SIG-M5 treated with dmso at 0.1 percent for 504 hours (cell line): ENCODE data around the gene ARHGAP15.

ENCODE experiments used
- DNase-seq: peaks from one replicate; lab custom pipeline; 2025; ENCODE audit not compliant: unreplicated experiment; lab: John Stamatoyannopoulos, UW

ARHGAP15 gene

DNA sequence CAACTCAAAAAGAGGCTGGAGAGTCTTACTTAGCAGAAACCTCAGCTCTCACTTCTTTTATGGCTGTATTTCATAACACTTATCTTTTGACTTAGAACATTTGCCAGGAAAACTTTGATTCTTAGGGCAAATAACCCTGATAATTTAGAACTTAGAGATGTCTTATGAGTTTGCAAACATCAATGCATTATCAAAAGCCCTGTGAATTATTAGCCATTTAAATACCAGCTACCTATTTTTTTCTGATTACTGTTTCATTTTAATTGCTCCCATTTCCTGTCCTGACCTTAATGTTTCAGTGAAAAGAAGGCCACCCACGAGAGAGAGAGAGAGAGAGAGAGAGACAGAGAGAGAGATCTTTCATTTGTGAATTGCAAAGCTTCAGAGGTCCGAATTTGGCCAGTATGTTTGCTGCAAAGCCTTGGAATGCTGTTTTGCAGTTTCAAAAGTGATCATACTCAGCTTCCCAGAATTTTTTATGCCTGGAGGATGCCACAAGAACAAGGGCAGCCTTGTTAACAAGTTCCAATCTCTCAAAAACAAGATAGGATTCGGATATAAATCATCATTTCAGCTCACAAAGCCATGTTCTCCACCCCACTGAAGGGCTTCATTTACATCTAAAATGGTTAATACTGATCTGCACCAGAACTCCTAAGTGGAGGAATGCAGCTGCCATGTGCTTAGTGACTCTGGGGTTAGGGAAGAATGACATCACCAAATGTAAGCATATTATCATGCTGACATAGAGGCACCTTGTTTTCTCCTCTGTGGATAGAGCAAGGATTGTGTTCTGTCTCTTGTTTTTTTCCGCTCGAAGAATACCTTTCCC, 478.2 kb downstream of the ARHGAP15 start:
- DNase-seq = no peak

GRCh38 chr2:143608063-143608423, 478.8 kb downstream of the ARHGAP15 start:
- no peak for DNase-seq

DNA sequence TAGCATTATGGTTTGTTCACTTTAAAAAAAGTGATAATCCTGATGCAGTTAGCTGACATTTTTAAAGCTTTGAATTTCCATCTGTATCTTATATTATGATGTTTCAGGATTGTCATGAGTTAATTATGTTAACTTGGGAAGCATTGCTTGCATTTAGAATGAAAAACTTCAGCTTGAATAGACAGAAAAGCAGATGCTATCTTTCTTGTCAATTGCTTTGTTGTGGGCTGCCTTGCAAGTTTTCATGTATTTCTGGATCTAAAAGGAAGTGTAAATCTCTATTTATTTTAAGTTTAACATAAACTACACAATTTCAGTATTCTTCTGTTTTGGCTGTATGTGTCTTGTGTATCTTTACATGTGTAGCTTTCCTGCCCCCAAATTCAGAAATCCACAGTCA, 479.5 kb downstream of the ARHGAP15 start:
- DNase-seq = no peak

GRCh38 chr2:143611336-143611735, 482.1 kb downstream of the ARHGAP15 start:
- DNase-seq = no peak

GRCh38 chr2:143615562-143615961, 486.3 kb downstream of the ARHGAP15 start:
- DNase-seq = no peak

- DNase-seq = no peak
These were observed 487.2 kb downstream of the ARHGAP15 start for GRCh38 chr2:143616452-143616851.

GRCh38 chr2:143617803-143618415, 488.7 kb downstream of the ARHGAP15 start:
- no peak for DNase-seq

- DNase-seq = no peak
These were observed 492.9 kb downstream of the ARHGAP15 start for GRCh38 chr2:143622106-143622505.

- no peak for DNase-seq
These were observed 494.2 kb downstream of the ARHGAP15 start for GRCh38 chr2:143623231-143623908.

DNA sequence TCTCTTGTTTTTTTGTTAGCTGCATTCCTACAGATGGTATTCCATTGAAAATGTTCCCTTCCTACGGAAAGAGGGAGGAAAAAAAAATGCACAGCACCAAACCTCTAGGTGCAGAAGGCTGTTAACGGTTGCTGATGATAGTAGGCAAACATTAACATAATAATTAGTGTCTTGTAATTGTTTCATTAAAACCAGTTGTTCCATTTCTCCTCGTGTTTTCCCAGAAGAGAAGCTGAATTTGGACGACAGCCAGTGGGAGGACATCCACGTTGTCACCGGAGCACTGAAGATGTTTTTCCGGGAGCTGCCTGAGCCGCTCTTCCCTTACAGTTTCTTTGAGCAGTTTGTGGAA, 494.7 kb downstream of the ARHGAP15 start:
- DNase-seq = no peak

- no peak for DNase-seq
These were observed 500.1 kb downstream of the ARHGAP15 start for GRCh38 chr2:143629340-143629739.

DNA sequence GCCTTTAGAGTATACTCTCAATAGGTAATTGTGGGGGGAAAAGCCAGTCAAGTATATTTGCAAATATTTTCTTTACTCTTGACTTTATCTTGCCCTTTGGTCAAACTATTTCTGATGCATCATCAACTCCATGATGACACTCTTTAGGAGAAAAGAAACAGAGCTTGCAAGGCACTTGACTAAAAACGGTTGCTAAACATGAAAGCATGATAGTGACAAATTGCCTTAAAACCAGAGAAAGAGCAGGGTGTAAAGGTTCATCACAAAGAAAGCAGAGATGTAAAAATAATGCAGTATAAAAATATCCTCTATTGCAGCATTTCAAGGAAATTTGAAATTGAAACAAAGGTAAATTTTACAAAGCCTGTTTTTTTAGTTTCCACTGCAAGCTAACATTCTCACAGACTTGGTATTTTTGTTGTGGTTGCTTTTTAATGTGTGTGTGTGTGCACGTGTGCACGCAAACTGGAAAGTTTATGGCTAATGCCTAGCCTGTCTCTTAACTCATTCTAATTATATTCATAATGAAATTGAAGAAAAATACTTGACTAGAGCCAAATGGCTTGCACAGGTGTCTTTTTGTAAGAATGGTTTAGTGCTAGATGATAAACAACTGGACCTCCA, 503.6 kb downstream of the ARHGAP15 start:
- DNase-seq = no peak

DNA sequence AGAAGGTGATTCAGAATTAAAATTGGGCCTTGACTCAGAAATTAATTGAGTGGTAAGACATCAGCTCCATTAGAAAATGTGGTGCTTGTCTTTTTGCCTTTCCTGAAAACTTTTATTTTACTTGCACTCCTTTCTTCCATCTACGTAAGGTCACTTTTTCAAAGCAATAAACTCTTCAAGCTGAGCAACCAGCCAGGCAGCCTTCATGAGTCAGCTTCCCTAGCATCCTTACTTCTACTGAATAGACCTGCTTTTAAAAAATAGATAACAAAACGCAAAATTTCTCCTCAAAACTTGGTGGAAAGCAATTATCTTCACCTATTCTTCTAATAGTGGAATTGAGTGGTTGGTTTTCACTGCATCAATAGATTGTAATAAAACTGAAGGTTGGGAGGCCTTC, 504.2 kb downstream of the ARHGAP15 start:
- DNase-seq = no peak

DNA sequence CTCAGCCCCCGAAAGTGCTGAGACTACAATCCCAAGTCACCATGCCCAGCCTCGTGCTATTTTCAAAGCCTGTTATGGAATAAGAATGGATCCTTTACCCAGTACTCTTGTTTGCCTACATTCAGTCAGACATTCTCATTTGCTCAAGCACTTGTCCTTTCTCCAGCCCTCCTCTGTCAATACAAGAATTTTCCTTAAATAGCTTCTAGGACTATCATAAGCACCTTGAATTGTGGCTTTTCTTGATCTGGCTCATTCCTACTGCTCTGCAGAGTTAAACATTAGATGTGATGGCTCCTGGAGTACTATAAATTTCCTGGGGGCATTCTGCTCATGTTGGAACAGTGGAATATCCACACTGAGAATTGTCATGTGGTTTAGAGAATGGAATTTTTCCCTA, 506.1 kb downstream of the ARHGAP15 start:
- DNase-seq = no peak

GRCh38 chr2:143635936-143636335, 506.7 kb downstream of the ARHGAP15 start:
- no peak for DNase-seq

DNA sequence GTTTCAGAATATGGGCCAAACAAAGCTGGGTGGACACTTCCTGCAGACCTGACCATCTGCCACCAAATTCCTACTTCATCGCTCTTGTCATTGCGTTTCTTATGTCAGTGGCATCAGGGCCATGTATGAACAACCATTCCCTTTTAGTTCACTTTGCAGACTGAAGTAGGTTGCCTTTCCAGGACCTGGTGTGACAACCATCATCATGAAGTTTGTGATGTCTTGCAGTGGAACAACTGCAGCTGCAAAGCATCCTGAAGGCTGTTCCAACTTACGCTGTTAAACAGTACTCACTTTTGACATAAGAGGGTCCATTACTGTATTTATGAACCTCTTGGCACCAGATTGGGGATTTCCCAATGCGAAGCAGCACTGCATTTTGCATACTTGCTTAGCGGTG, 511.6 kb downstream of the ARHGAP15 start:
- no peak for DNase-seq

DNA sequence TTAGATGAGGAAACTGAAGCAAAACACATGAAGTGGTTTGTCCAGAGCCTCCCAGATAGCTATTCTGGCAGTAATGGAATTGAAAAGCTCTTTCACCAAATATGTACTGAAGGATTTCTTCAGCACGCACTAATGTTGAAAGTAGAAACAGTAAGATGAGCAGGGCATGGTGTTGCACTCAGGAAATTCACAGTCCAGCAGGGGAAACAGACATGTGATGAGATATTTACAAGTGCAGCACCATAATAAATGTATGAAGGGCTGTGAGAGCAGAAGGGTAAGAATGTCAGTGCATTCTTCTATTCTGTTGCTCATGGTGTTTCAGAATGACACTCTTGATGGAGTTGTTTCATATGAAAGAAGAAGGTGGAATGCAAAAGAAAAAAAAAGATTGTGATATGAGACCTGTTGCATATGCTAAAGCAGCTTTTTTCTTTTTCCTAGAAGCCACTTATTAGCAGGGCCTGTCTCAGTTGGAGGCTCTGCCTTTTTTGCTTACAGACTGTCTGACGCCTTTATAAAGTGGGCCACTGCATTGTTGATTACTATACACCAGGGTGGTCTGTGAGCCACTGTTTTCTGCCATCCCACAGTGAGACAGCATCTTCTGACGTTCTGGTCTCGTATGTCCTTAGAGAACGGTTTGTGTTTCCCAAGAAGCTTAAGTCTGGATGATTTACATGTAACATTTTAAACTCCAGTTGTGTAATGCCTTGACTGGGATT, 516.9 kb downstream of the ARHGAP15 start:
- DNase-seq = no peak

GRCh38 chr2:143649226-143649740, 520.1 kb downstream of the ARHGAP15 start:
- no peak for DNase-seq

DNA sequence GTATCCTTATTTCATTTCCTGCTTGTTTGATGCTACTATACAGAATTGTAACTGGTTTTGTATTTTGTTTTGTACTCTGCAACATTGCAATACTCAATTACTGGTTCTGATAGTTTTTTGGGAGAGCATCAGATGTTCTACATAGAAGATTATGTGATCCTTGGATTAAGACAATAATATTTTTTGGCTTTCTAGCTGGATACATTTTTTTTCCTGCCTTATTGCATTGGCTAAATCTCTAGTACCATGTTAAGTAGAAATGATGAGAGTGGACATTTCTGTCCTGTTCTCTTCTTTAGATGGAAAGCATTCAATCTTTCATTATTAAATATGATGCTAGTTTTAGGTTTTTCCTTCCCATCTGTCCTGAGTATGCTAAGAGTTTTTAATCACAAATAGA, 523.5 kb downstream of the ARHGAP15 start:
- no peak for DNase-seq

DNA sequence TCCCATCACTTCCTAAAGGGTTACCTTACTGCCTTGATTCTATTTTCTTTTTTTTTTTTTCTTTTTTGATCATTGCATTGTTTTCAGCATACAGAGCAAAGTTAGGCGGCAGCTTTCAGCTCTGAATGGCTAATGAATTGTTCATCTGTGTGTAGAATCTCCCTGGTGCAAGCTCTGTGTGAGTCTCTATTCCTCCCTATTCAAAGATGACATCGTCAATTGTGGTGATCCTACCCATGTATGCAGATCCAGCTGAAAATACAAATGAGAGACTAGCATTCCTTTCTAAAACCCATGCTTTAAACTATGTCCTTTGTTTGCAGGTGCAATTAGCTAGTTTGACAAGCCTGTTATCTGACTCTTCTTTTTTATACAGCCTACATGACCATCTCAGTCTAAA, 539.0 kb downstream of the ARHGAP15 start:
- no peak for DNase-seq

DNA sequence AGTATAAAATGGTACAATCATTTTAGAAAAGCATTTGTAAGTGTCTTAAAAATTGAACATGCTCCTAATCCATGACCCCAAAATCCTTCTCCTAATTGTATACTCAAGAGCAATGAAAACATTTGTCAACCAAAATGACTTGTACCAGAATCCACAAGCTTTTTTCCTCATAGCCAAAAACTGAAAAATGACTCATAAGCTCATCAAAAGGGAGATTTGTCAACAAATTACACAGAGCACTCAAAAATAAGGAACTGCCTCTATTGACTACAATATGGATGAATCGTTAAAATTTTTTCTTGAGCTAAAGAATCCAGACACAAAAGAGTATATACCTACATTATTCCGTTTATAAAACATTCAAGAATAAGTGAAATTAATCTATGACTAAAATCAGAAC, 544.8 kb downstream of the ARHGAP15 start:
- DNase-seq = peak; percentile 25
